ENCODE results near the gene RAET1L.
"Not testable (repeated sequence)": the region's sequence is repeated elsewhere in the genome, so short reads cannot be mapped to it uniquely, and the experiment has no call there.

The RAET1L gene, protein sequence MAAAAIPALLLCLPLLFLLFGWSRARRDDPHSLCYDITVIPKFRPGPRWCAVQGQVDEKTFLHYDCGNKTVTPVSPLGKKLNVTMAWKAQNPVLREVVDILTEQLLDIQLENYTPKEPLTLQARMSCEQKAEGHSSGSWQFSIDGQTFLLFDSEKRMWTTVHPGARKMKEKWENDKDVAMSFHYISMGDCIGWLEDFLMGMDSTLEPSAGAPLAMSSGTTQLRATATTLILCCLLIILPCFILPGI

DNA sequence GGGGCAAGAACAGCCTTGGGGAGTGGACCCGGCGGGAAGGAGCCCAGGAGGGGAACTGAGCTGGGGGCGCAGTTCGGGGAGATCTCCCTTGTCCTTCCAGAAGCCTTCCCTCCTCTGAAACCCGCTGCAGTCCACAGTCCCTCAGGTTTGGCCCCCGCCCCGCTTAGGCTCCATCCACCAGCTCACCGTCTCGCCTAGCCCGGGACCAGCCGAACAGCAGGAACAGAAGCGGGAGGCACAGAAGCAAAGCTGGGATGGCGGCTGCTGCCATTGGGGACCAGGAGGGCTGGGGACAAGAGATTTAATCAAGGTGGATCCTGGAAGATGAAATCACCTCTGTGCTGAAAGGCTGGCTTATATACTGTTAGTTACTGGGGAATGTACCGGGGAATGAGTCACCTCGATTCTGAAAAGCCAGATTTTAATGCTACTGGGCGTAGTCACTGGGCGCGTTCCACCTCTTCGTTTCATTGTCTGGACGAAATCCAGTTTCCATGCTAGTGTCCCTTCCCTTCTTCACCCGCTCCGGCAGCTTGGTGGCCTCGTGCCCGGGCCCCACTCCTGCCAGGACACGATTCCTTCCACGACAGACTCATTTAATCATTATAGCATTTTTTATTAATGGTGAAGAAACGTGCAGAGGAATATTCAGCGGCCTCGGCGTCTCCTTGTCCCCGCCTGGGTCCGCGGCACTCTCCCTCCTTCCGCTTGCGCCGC, at the start of gene RAET1L:
RAET1L (minus strand) TSS at position 332 of the 717 bp plus-strand sequence; CDS start at position 271, 61 bp downstream.
- no peak within 1 kb of the TSS for H3K4me3 ChIP-seq (ENCODE audit: low read length)
- peaks cover 2% of the 10 kb centered on the region for H3K9me3 ChIP-seq (ENCODE audit: low read length)
- H3K36me3 ChIP-seq (ENCODE audit: insufficient read depth, low read length): no peaks in the 10 kb centered on the region
- no peaks in the 10 kb centered on the region for H3K4me1 ChIP-seq (ENCODE audit: insufficient read depth, low read length)
- no peak within 1 kb of the TSS for H2AFZ ChIP-seq (ENCODE audit: low read depth, low read length)
- peaks cover 29% of the 10 kb centered on the region for H3K27me3 ChIP-seq (ENCODE audit: insufficient read depth, low read length)

DNA sequence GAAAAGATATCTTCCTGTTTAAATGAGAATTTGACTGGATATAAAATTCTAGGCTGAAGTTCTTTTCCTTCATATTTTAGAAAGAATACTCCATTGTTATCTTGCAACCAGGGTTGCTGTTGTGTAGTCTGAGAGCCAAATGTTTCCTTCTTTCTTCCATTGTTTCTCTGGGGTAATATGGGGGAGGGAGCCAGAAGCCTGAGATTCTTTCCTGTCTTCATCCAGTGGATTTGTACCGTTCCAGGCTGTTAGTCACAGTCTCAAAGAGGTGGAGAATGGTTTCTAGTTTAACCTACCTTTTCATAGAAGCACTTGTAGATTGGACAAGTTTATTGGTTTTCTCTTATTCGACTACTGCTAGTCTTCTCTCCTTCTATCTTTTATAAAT, 49.7 kb upstream of the RAET1L start:
- Histone ChIP-seq H3K27me3 (ENCODE audit: insufficient read depth, low read length) (no peaks in the 10 kb centered on the region), H2AFZ (ENCODE audit: low read depth, low read length) (no peak overlapping the region), H3K9me3 (ENCODE audit: low read length) (no peaks in the 10 kb centered on the region), H3K36me3 (ENCODE audit: insufficient read depth, low read length) (no peaks in the 10 kb centered on the region), H3K4me1 (ENCODE audit: insufficient read depth, low read length) (peaks cover 17% of the 10 kb centered on the region), H3K4me3 (ENCODE audit: low read length) (no peak overlapping the region)

DNA sequence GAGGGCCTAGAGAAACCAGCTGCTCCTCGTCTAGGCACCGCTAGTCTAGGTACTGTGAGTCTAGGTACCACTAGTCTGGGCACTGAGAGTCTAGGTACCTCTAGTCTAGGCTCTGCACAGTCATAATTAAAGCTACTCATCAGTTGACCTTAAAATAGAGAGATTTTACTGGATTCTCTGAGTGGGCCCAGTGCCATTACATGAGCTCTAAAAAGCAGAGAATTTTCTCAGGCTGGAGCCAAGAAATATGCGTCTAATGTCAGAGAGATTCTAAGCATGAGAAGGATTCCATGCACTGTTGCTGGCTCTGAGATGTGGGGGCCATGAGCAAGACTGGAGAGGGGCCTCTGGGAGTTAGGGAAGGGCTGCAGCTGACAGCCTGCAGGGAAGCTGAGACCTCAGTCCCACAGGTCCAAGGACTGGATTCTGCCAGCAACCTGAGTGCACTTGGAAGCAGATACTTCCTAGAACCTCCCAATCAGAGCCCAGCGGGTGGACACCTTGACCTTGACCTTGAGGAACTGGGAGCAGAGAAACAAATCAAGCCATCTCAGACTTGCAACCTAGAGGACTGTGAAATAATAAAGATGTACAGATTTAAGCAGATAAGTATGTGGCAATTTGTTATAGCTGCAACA, 49.2 kb upstream of the RAET1L start:
- peaks cover 20% of the 10 kb centered on the region for H3K4me1 ChIP-seq (ENCODE audit: insufficient read depth, low read length)
- not testable (repeated sequence) for H3K36me3 ChIP-seq (ENCODE audit: insufficient read depth, low read length); H3K9me3 ChIP-seq (ENCODE audit: low read length); H3K27me3 ChIP-seq (ENCODE audit: insufficient read depth, low read length); H3K4me3 ChIP-seq (ENCODE audit: low read length); H2AFZ ChIP-seq (ENCODE audit: low read depth, low read length)

DNA sequence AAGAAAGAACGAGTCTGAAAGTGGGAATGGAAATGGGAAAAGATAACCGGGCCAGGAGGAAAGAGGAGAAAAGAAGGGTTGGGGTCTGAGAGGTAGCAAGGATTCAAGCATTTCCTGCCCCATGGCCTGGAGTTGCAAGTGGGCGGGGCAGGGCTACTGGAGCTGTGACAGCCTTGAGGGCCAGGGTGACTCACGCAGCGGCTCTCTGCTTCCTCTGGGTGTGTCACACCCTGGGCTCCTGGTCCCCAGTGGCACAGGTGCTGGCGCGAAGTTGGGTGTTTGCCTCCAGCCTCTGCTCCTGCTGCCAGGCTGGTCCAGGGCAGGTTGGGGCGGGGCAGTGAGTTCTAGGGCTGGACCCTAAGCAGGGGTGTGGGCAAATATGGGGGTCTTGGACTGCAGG, 46.9 kb upstream of the RAET1L start:
- Histone ChIP-seq H3K9me3 (ENCODE audit: low read length) (no peaks in the 10 kb centered on the region), H3K36me3 (ENCODE audit: insufficient read depth, low read length) (no peaks in the 10 kb centered on the region), H3K4me1 (ENCODE audit: insufficient read depth, low read length) (peaks cover 31% of the 10 kb centered on the region), H3K4me3 (ENCODE audit: low read length) (no peak overlapping the region), H2AFZ (ENCODE audit: low read depth, low read length) (no peak overlapping the region), H3K27me3 (ENCODE audit: insufficient read depth, low read length) (no peaks in the 10 kb centered on the region)

DNA sequence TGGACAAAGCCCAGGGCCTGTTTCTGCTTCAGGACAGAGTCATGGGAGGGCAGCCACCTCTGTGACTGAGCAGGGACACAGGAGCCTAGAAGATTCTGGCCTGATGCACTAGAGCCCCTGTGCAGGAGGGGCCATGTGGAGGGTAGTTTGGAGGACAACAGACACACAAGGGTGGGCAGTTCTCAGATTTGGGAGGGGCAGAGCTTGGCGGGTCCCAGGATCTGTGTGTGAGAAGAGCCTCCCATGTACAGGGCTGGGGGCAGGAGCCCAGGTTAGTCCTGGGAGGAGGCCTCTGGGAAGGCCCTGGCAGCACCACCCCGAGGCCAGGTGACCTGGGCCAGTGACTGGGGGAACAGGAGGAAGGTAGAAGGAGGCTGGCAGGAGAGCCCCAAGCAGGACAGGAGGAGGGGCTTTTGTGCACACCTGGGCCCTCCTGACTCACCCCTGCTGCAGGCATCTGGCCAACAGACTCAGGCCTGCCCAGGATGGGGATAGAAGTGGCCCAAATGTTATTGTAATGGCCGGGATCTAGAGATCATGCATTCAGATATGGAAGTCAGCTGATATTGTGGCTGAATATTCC, 45.0 kb upstream of the RAET1L start:
- H3K36me3 ChIP-seq (ENCODE audit: insufficient read depth, low read length): peaks cover 7% of the 10 kb centered on the region
- H3K4me3 ChIP-seq (ENCODE audit: low read length): no peak overlapping the region
- no peaks in the 10 kb centered on the region for H3K9me3 ChIP-seq (ENCODE audit: low read length)
- peaks cover 21% of the 10 kb centered on the region for H3K4me1 ChIP-seq (ENCODE audit: insufficient read depth, low read length)
- H2AFZ ChIP-seq (ENCODE audit: low read depth, low read length): no peak overlapping the region
- no peaks in the 10 kb centered on the region for H3K27me3 ChIP-seq (ENCODE audit: insufficient read depth, low read length)

DNA sequence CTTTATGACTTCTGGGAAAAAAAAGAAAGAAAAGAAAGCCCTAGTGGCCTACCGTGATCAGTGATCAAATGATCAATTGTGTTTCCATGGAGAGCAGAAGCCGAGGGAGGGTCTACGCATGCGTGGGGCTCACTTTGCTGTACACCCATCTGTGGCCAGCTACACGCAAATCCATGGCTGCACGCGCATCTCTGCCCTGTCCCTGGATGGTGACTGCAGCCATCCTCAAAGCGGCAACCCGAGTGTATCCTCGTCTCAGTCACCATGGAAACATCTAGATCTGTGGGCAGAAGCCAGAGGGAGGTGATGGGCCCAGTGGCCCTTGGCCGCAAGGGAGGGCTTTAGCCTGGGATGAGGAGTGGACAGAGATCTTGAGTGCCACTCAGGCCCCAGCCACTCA, 44.4 kb upstream of the RAET1L start:
- Histone ChIP-seq H2AFZ (ENCODE audit: low read depth, low read length) (no peak overlapping the region), H3K9me3 (ENCODE audit: low read length) (no peaks in the 10 kb centered on the region), H3K4me3 (ENCODE audit: low read length) (no peak overlapping the region), H3K27me3 (ENCODE audit: insufficient read depth, low read length) (no peaks in the 10 kb centered on the region), H3K4me1 (ENCODE audit: insufficient read depth, low read length) (peaks cover 16% of the 10 kb centered on the region), H3K36me3 (ENCODE audit: insufficient read depth, low read length) (peaks cover 13% of the 10 kb centered on the region)

DNA sequence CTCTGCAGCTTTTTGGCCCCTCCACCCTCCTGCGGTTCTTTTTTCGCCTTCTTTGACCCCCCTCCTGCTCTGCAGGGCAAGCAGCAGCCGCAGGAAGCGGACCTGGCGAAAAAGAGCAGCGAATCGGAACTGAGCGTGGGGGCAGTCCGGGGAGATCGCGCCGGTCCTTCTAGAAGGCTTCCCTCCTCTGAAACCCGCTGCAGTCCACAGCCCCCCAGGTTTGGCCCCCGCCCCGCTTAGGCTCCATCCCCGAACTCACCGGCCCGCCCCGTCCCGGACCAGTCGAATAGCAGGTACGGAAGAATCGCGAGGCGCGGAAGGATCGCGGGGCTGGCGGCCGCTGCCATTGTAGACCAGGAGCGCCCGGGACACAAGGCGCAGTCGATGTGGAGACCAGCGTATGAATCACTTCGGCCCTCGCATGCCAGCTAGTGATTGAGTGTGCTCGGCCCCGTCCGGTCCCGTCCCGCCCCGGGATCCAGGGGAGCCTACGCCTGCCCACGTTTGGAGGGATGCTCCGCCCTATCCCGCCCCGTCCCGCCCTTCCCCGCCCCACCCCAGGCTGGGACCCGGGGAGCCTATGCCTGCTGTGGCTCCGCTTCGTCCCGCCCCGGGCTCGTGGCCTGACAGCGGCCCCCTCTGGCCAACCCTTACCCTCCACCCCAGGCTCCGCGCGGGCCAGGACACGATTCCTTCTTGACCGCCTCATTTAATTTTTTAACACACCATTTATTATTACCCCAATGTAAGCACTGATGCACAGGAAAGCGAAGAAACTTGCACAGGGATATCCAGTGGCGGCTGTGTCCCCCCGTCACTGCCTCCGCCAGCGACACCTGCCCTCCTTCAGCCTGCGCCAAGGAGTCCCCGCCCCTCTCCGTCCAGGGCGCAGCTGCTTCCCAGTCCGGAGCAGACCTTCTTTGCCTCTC, 43.7 kb upstream of the RAET1L start, which contains the start of gene ULBP3:
ULBP3 (minus strand) TSS at position 402 of the 929 bp plus-strand sequence; CDS start at position 347, 55 bp downstream.
- H3K9me3 ChIP-seq (ENCODE audit: low read length): peaks cover 3% of the 10 kb centered on the region
- no peaks in the 10 kb centered on the region for H3K27me3 ChIP-seq (ENCODE audit: insufficient read depth, low read length)
- H3K36me3 ChIP-seq (ENCODE audit: insufficient read depth, low read length): peaks cover 20% of the 10 kb centered on the region
- H3K4me3 ChIP-seq (ENCODE audit: low read length): peak within 1 kb of the TSS; percentile 86
- H2AFZ ChIP-seq (ENCODE audit: low read depth, low read length): peak within 1 kb of the TSS; percentile 98
- H3K4me1 ChIP-seq (ENCODE audit: insufficient read depth, low read length): peaks cover 15% of the 10 kb centered on the region

DNA sequence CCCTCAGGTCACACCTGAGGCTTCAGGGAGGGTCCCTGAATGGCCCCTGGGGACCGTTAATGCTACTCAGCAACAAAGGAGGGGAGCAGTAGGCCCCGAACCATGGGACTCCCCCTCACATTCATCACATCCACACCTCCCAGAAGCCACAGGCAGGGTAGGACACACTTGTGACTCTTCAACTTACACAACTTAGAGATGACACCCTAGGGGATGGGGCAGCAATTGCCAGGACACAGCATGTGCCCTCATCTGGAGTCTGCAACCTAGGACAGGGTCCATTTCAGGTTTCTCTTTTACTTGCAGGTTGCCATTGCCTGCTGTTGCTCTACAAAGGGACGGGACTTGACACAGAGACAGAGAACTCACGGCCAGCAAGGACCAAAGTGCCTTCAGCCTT, 42.8 kb upstream of the RAET1L start:
- Histone ChIP-seq H3K4me3 (ENCODE audit: low read length) (peak overlapping the region; percentile 86), H3K27me3 (ENCODE audit: insufficient read depth, low read length) (no peaks in the 10 kb centered on the region), H3K4me1 (ENCODE audit: insufficient read depth, low read length) (peaks cover 15% of the 10 kb centered on the region), H2AFZ (ENCODE audit: low read depth, low read length) (peak overlapping the region; percentile 98), H3K9me3 (ENCODE audit: low read length) (peaks cover 3% of the 10 kb centered on the region), H3K36me3 (ENCODE audit: insufficient read depth, low read length) (peaks cover 25% of the 10 kb centered on the region)

DNA sequence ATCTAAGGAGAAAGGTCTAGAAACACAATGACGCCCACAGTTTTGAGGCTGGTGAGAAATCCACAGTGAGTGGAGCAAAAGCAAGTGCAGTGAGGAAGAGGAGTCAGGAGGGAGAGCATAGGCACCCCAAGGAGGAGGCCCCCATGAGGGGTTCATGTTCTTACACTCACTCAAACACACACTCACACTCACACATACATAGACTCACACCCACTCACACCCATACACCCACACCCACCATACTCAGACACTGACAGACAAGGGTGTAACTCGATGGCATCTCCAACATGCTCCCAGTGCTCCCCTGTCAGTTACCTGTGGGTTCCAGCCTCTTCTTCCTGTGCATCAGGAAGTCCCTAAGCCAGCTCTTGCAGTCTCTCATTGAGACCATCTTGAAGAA, 39.8 kb upstream of the RAET1L start:
- no peak overlapping the region for H2AFZ ChIP-seq (ENCODE audit: low read depth, low read length)
- peaks cover 17% of the 10 kb centered on the region for H3K4me1 ChIP-seq (ENCODE audit: insufficient read depth, low read length)
- no peak overlapping the region for H3K4me3 ChIP-seq (ENCODE audit: low read length)
- peaks cover 42% of the 10 kb centered on the region for H3K36me3 ChIP-seq (ENCODE audit: insufficient read depth, low read length)
- peaks cover 8% of the 10 kb centered on the region for H3K9me3 ChIP-seq (ENCODE audit: low read length)
- no peaks in the 10 kb centered on the region for H3K27me3 ChIP-seq (ENCODE audit: insufficient read depth, low read length)

DNA sequence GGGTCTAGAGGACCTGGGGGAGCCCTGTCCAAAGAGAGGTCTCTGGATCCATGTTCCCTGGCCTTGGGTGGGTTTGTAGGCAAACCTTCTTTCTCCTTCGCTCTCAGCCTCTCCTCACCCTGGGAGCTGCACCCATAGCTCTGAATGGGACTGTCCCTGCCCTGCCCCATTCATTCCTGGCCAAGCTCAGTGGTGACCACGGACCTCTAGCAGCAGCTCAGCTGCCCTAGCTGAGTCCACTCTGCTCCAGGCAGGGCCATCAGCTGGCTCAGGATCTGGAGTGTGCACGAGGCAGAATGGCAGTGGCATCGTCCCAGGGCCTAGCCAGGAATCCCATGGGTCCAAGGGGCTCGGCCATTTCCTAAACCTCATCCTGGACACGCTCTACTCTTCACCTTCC, 38.3 kb upstream of the RAET1L start:
- H3K36me3 ChIP-seq (ENCODE audit: insufficient read depth, low read length): peaks cover 42% of the 10 kb centered on the region
- H3K27me3 ChIP-seq (ENCODE audit: insufficient read depth, low read length): no peaks in the 10 kb centered on the region
- H2AFZ ChIP-seq (ENCODE audit: low read depth, low read length): no peak overlapping the region
- H3K4me3 ChIP-seq (ENCODE audit: low read length): no peak overlapping the region
- H3K4me1 ChIP-seq (ENCODE audit: insufficient read depth, low read length): peaks cover 12% of the 10 kb centered on the region
- H3K9me3 ChIP-seq (ENCODE audit: low read length): peaks cover 10% of the 10 kb centered on the region

DNA sequence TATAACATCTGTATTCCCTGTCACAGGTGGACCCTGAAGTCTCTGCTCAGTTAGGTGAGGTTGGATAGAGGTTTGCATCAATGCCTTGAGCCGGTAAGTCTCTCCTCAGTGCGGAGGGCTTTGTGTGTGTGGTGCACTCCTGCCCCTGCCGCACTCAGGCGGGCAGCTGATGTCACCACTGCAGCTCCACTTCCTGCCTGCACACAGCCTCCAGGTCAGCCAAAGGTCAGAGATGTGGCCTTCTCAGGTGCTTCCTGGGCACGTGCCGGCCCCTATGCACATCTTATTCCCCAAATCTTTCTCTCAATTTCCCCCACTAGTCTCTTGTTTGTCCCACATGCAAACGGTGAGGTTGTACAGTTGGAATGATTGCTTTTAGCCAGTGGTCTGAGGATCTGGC, 34.6 kb upstream of the RAET1L start:
- not testable (repeated sequence) for H2AFZ ChIP-seq (ENCODE audit: low read depth, low read length); H3K27me3 ChIP-seq (ENCODE audit: insufficient read depth, low read length); H3K4me3 ChIP-seq (ENCODE audit: low read length); H3K4me1 ChIP-seq (ENCODE audit: insufficient read depth, low read length)
- H3K9me3 ChIP-seq (ENCODE audit: low read length): peaks cover 13% of the 10 kb centered on the region
- H3K36me3 ChIP-seq (ENCODE audit: insufficient read depth, low read length): peaks cover 31% of the 10 kb centered on the region

DNA sequence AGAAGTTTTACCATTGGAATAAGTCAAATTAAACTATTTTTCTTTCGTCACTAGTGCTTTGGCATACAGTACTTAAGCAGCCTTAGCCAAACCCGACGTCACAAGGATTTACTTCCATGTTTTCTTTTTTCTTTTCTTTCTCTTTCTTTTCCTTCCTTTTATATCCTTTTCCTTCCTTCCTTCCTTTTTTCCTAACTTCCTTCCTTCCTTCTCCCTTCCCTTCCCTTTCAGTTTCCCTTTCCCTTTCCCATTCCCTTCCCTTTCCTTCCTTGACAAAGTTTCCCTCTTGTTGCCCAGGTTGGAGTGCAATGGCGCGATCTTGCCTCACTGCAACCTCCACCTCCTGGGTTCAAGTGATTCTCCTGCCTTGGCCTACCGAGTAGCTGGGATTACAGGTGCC, 33.7 kb upstream of the RAET1L start:
- no peak overlapping the region for H3K4me3 ChIP-seq (ENCODE audit: low read length)
- peaks cover 22% of the 10 kb centered on the region for H3K36me3 ChIP-seq (ENCODE audit: insufficient read depth, low read length)
- H2AFZ ChIP-seq (ENCODE audit: low read depth, low read length): no peak overlapping the region
- no peaks in the 10 kb centered on the region for H3K27me3 ChIP-seq (ENCODE audit: insufficient read depth, low read length)
- peaks cover 14% of the 10 kb centered on the region for H3K9me3 ChIP-seq (ENCODE audit: low read length)
- H3K4me1 ChIP-seq (ENCODE audit: insufficient read depth, low read length): peaks cover 2% of the 10 kb centered on the region
